Thyroid gland (tissue), 4 donors: ENCODE results near the gene FOXRED2. TPM values are rescaled to one million over a fixed set of nuclear protein-coding genes. Genes with fewer than 3 reads are reported as not detected.
"Not testable (repeated sequence)": the region's sequence is repeated elsewhere in the genome, so short reads cannot be mapped to it uniquely, and the experiment has no call there.

Experiments
- DNase-seq, 2 donors: peaks; one replicate each; pipeline ENCODE4 v3.0.0-alpha.2; 2019
- H3K27ac ChIP-seq, 3 donors: fragments of 200-600 bp; sonication (generic); 1 replicate in 2 of 3; 2 replicates in 1 of 3; pipeline ENCODE4 v1.5.1; 2016 to 2019; ENCODE audit warnings: mild to moderate bottlenecking in 1 of 3, moderate library complexity in 1 of 3
- H3K27me3 ChIP-seq: fragments of 200-600 bp; sonication (generic); one replicate; pipeline ENCODE4 v1.5.1; 2019
- H3K36me3 ChIP-seq, 2 donors: fragments of 200-600 bp; sonication (generic); one replicate each; pipeline ENCODE4 v1.5.1; 2016 to 2019
- H3K4me1 ChIP-seq, 2 donors: fragments of 200-600 bp; sonication (generic); one replicate each; pipeline ENCODE4 v1.5.1; 2017 to 2019
- H3K4me3 ChIP-seq, 3 donors: fragments of 200-600 bp; sonication (generic); replicated peaks in 1 of 3; 1 replicate in 2 of 3; 2 replicates in 1 of 3; pipeline ENCODE4 v1.5.1; 2016; ENCODE audit warnings: mild to moderate bottlenecking in 1 of 3
- H3K9me3 ChIP-seq: fragments of 200-600 bp; sonication (generic); one replicate; pipeline ENCODE4 v1.5.1; 2017
- CTCF ChIP-seq, 6 experiments: fragments of 200-600 bp in 3 of 6; fragments of 450-650 bp in 3 of 6; sonication (generic) in 3 of 6; IDR thresholded peaks; one replicate each; pipeline ENCODE4 v1.5.1; 2016 to 2019; ENCODE audit warnings: antibody characterized with exemption in 6 of 6, mild to moderate bottlenecking in 2 of 6, inconsistent platforms in 1 of 6, moderate library complexity in 1 of 6
- POLR2A ChIP-seq, 2 donors: fragments of 450-650 bp; IDR thresholded peaks; one replicate each; pipeline ENCODE4 v1.6.1; 2017; ENCODE audit warnings: antibody characterized with exemption in 2 of 2, mild to moderate bottlenecking in 2 of 2, moderate library complexity in 1 of 2
- WGBS, 2 donors: methylation state at CpG; one replicate each; pipeline ENCODE4 v1.1.5; 2017; 5-methylcytosine and 5-hydroxymethylcytosine counted together
- intact Hi-C: fragments of 100-400 bp; cut with DNase I; formaldehyde crosslinking; loops from one replicate; pipeline ENCODE4 v1.15.1; 2023
- total RNA-seq, 4 donors: library from RNA; depleted of rRNA; stranded (reverse); fragments of >200 nt; gene quantifications; one replicate each; pipeline ENCODE4 v1.2.3, GENCODE V29; 2016

FOXRED2 gene
- total RNA-seq, 4 donors from 2014 or later = 5.9 to 12.8 (median 9.4) TPM

GRCh38 chr22:36541831-36542411, 35.1 kb upstream of the FOXRED2 start:
- TF ChIP-seq CTCF (IDR thresholded peaks at IDR 0.05) (no peak), POLR2A (IDR thresholded peaks at IDR 0.05) (no peak)
- 59 to 69% methylated on average over 9 of the region's 9 CpGs for WGBS, 2 donors
- intact Hi-C loops = loop anchor here (10.0 kb wide), 1 partner anchor 243 kb away; no protein-coding TSS in a partner anchor
- no peaks in the 10 kb centered on the region for H3K36me3 ChIP-seq
- no peak overlapping the region for H3K27ac ChIP-seq
- H3K4me1 ChIP-seq = no peaks in the 10 kb centered on the region
- DNase-seq = no peak
- H3K9me3 ChIP-seq = no peaks in the 10 kb centered on the region
- no peaks in the 10 kb centered on the region for H3K27me3 ChIP-seq
- no peak overlapping the region for H3K4me3 ChIP-seq

- Histone ChIP-seq H3K9me3 (no peaks in the 10 kb centered on the region), H3K27ac (no peak overlapping the region), H3K4me3 (no peak overlapping the region), H3K36me3 (no peaks in the 10 kb centered on the region), H3K27me3 (no peaks in the 10 kb centered on the region), H3K4me1 (no peaks in the 10 kb centered on the region)
- no peak for DNase-seq
- WGBS, 2 donors = 74 to 76% methylated on average over 12 of the region's 12 CpGs
- TF ChIP-seq POLR2A (IDR thresholded peaks at IDR 0.05) = no peak
- no peak for TF ChIP-seq CTCF (IDR thresholded peaks at IDR 0.05)
- intact Hi-C loops = loop anchor here (10.0 kb wide), 1 partner anchor 244 kb away; no protein-coding TSS in a partner anchor
Observed at GRCh38 chr22:36540867-36541642, 34.2 kb upstream of the FOXRED2 start.

GRCh38 chr22:36538529-36538928, 31.7 kb upstream of the FOXRED2 start:
- Histone ChIP-seq H3K9me3 (no peaks in the 10 kb centered on the region), H3K27me3 (no peaks in the 10 kb centered on the region), H3K27ac (no peak overlapping the region), H3K36me3 (no peaks in the 10 kb centered on the region), H3K4me3 (no peak overlapping the region), H3K4me1 (no peaks in the 10 kb centered on the region)
- DNase-seq = no peak
- TF ChIP-seq POLR2A (IDR thresholded peaks at IDR 0.05) = no peak
- TF ChIP-seq CTCF (IDR thresholded peaks at IDR 0.05) = no peak
- WGBS, 2 donors = 47 to 56% methylated on average over 7 of the region's 7 CpGs
- intact Hi-C loops = no loop called here

- no peaks in the 10 kb centered on the region for H3K36me3 ChIP-seq
- no peaks in the 10 kb centered on the region for H3K9me3 ChIP-seq
- peak; percentile 34 to 49 for DNase-seq
- no peak for TF ChIP-seq POLR2A (IDR thresholded peaks at IDR 0.05)
- TF ChIP-seq CTCF (IDR thresholded peaks at IDR 0.05) = no peak
- no peaks in the 10 kb centered on the region for H3K27me3 ChIP-seq
- no peaks in the 10 kb centered on the region for H3K4me1 ChIP-seq
- 31 to 40% methylated on average over 3 of the region's 7 CpGs for WGBS, 2 donors
- no peak overlapping the region for H3K27ac ChIP-seq
- no peak overlapping the region for H3K4me3 ChIP-seq
- intact Hi-C loops = no loop called here
Observed at GRCh38 chr22:36536717-36537116, 29.9 kb upstream of the FOXRED2 start.

GRCh38 chr22:36533320-36533719, 26.5 kb upstream of the FOXRED2 start:
- H3K9me3 ChIP-seq, intact Hi-C loops: not testable (repeated sequence)

More at GRCh38 chr22:36533320-36533719, 26.5 kb upstream of the FOXRED2 start:
- H3K27ac ChIP-seq, H3K27me3 ChIP-seq, H3K4me3 ChIP-seq, H3K4me1 ChIP-seq, H3K36me3 ChIP-seq, DNase-seq: not testable (repeated sequence)
- WGBS, 2 donors = 87 to 88% methylated on average over 4 of the region's 4 CpGs
